Left ventricle myocardium inferior (tissue), 1 donor: Measurements from ENCODE around the gene CACNA1I. TPM values are rescaled to one million over a fixed set of nuclear protein-coding genes. Genes with fewer than 3 reads are reported as not detected.

Experiments used
- DNase-seq: peaks from one replicate; pipeline ENCODE4 v3.0.0-alpha.2; 2020
- H3K27ac ChIP-seq: fragments of 200-600 bp; replicated peaks from 2 replicates; pipeline ENCODE4 v1.8.0; 2021
- H3K27me3 ChIP-seq: fragments of 200-600 bp; 2 replicates; pipeline ENCODE4 v1.8.0; 2021; ENCODE audit warnings: low read depth
- H3K36me3 ChIP-seq: fragments of 200-600 bp; 2 replicates; pipeline ENCODE4 v1.8.0; 2021
- H3K4me1 ChIP-seq: fragments of 200-600 bp; 2 replicates; pipeline ENCODE4 v1.8.0; 2021
- H3K4me3 ChIP-seq: fragments of 200-600 bp; 2 replicates; pipeline ENCODE4 v1.8.0; 2021; ENCODE audit warnings: mild to moderate bottlenecking, moderate library complexity
- H3K9me3 ChIP-seq: fragments of 200-600 bp; replicated peaks from 2 replicates; pipeline ENCODE4 v1.8.0; 2021
- intact Hi-C: fragments of 100-400 bp; cut with micrococcal nuclease; formaldehyde crosslinking; loops from one replicate; pipeline ENCODE4 v1.11.0; 2022
- total RNA-seq: library from RNA; stranded (reverse); fragmentation: NEBNext Ultra II Directional; extraction: Animal tissue kit (Norgen Biotek cat#: 25700); gene quantifications from one replicate; pipeline ENCODE4 v1.2.1, GENCODE V29; 2021
- TF ChIP-seq, protein P1 (sequence below): fragments of 200-600 bp; IDR thresholded peaks from 2 replicates; pipeline ENCODE4 v1.8.0; 2021; ENCODE audit warnings: antibody characterized with exemption, mild to moderate bottlenecking, borderline replicate concordance
- donor health status: DM: no; HTN: yes; CAD: no; lungs with severe emphysema.

CACNA1I gene
- total RNA-seq, 1 donor from 2014 or later, result 0.05 TPM

DNA sequence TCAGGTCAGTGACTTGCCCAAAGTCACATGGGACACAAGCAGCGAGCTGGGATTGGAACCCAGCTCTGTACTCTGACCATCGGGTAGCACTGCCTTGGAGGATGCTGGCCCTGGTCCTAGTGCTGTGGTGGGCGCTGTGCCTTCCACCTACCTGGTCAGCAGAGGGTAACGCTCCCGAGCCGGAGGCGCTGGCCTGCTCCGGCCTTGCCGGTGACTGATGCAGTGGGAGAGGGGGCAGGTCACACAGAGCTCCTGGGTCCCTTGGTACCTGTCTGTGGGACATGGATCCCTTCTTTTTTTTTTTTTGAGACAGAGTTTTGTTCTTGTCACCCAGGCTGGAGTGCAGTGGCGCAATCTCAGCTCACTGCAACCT is 43.0 kb downstream of the CACNA1I start:
- intact Hi-C loops, result no loop called here
- no peak for DNase-seq

GRCh38 chr22:39614442-39614841 is 43.9 kb downstream of the CACNA1I start:
- TF ChIP-seq, protein P1, sequence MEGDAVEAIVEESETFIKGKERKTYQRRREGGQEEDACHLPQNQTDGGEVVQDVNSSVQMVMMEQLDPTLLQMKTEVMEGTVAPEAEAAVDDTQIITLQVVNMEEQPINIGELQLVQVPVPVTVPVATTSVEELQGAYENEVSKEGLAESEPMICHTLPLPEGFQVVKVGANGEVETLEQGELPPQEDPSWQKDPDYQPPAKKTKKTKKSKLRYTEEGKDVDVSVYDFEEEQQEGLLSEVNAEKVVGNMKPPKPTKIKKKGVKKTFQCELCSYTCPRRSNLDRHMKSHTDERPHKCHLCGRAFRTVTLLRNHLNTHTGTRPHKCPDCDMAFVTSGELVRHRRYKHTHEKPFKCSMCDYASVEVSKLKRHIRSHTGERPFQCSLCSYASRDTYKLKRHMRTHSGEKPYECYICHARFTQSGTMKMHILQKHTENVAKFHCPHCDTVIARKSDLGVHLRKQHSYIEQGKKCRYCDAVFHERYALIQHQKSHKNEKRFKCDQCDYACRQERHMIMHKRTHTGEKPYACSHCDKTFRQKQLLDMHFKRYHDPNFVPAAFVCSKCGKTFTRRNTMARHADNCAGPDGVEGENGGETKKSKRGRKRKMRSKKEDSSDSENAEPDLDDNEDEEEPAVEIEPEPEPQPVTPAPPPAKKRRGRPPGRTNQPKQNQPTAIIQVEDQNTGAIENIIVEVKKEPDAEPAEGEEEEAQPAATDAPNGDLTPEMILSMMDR, result no peak
- Histone ChIP-seq H3K4me1 (no peaks in the 10 kb centered on the region), H3K4me3 (no peak overlapping the region), H3K27me3 (peaks cover 96% of the 10 kb centered on the region), H3K9me3 (peaks cover 11% of the 10 kb centered on the region), H3K27ac (no peak overlapping the region), H3K36me3 (no peaks in the 10 kb centered on the region)
- no peak for DNase-seq
- intact Hi-C loops, result no loop called here

More for the DNA sequence above, 43.0 kb downstream of the CACNA1I start:
- peaks cover 11% of the 10 kb centered on the region for H3K9me3 ChIP-seq
- no peak overlapping the region for H3K4me3 ChIP-seq
- TF ChIP-seq, protein P1, result no peak
- H3K27me3 ChIP-seq, result peaks cover 96% of the 10 kb centered on the region
- no peaks in the 10 kb centered on the region for H3K4me1 ChIP-seq
- H3K36me3 ChIP-seq, result no peaks in the 10 kb centered on the region
- H3K27ac ChIP-seq, result no peak overlapping the region

DNA sequence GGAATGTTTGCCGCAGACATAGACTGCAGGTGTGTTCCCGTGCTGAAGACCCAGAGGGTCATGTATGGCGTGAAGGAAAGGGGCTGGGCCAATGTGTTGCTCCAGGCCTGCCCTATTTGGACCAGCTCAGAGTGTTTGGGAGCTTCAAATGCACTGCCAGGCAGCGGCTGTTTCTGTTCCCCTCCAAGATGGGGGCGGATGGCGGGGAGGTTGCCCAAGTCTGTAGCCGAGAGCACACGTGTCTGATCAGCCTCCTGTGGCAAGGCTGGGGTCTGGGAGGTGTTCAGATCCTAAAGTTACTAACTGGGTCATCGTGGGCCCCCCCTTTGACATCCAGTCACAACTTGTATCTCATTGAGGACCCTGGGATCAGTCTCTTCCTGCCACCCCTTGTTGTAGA is 45.5 kb downstream of the CACNA1I start:
- peaks cover 11% of the 10 kb centered on the region for H3K9me3 ChIP-seq
- intact Hi-C loops, result no loop called here
- H3K27ac ChIP-seq, result no peak overlapping the region
- peaks cover 93% of the 10 kb centered on the region for H3K27me3 ChIP-seq
- DNase-seq, result no peak
- H3K4me1 ChIP-seq, result no peaks in the 10 kb centered on the region
- TF ChIP-seq, protein P1, result no peak
- H3K36me3 ChIP-seq, result no peaks in the 10 kb centered on the region
- H3K4me3 ChIP-seq, result no peak overlapping the region

DNA sequence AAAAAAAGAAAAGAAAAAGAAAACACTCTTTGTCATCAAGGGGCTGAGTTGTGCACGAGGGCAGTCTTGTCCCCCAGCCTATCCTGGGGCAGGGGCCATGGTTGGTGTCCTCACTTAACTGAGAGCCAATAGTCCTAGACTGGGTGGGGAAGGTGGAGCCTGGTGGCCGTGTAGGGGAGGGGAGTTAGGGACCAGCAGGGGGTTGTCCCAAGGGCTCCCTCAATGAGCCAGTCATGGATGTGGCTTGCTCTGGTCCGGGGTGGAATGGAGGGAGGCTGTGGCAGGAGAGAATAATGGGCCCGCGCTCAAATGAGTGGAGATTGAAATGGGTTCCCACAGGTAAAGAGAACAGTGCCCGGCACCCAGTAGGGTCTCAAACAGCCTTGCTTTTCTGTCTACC is 46.2 kb downstream of the CACNA1I start:
- no peak overlapping the region for H3K27ac ChIP-seq
- TF ChIP-seq, protein P1, result no peak
- intact Hi-C loops, result no loop called here
- no peak overlapping the region for H3K4me3 ChIP-seq
- peaks cover 94% of the 10 kb centered on the region for H3K27me3 ChIP-seq
- no peaks in the 10 kb centered on the region for H3K4me1 ChIP-seq
- H3K36me3 ChIP-seq, result no peaks in the 10 kb centered on the region
- no peak for DNase-seq
- H3K9me3 ChIP-seq, result peaks cover 8% of the 10 kb centered on the region

- no peak for DNase-seq
Observed at GRCh38 chr22:39617342-39617741, 46.8 kb downstream of the CACNA1I start.

More at GRCh38 chr22:39617342-39617741, 46.8 kb downstream of the CACNA1I start:
- TF ChIP-seq, protein P1, result no peak
- Histone ChIP-seq H3K27ac (no peak overlapping the region), H3K4me1 (no peaks in the 10 kb centered on the region), H3K4me3 (no peak overlapping the region), H3K9me3 (peaks cover 2% of the 10 kb centered on the region), H3K27me3 (peaks cover 96% of the 10 kb centered on the region), H3K36me3 (no peaks in the 10 kb centered on the region)
- intact Hi-C loops, result no loop called here
